HepG2 (cell line): Measurements from ENCODE around the gene SIK3. TPM values are rescaled to one million over a fixed set of nuclear protein-coding genes. Genes with fewer than 3 reads are reported as not detected.

ENCODE experiments used
- ATAC-seq: fragments of 200-7000 bp; cut with Tn5 transposase; 3 replicates; pipeline ENCODE4 v1.9.1; 2020; ENCODE audit warnings: mild to moderate bottlenecking, moderate library complexity
- BruUV-seq: library from RNA; stranded (reverse); fragments of 400-500 nt; replicated peaks from 2 replicates; lab custom pipeline; 2021; lab: Mats Ljungman, UMichigan
- CTCF ChIA-PET: fragments of 300-600 bp; formaldehyde crosslinking; extraction: SDS; loops from one replicate; lab custom pipeline; 2021; ENCODE audit warnings: low total read pairs, inconsistent platforms, low intra/inter-chr PET ratio; lab: Yijun Ruan, JAX
- POLR2A ChIA-PET: fragments of 350-600 bp; sonication (Branson Sonifier 250); formaldehyde crosslinking; loops from one replicate; lab custom pipeline; 2020; ENCODE audit warnings: antibody characterized with exemption, inconsistent platforms; lab: Yijun Ruan, JAX
- DNase-seq: peaks from one replicate; pipeline ENCODE4 v3.0.0-alpha.2; 2015; ENCODE audit warnings: low spot score
- FAIRE-seq: peaks from 3 replicates; lab custom pipeline; 2011; peaks lifted over from hg19 to GRCh38; lab: Jason Lieb, UNC
- H2AFZ ChIP-seq: one replicate; pipeline ENCODE4 v1.6.1; 2011; ENCODE audit warnings: low read length, inconsistent platforms
- H3K27ac ChIP-seq: fragments of 300-600 bp; 3 replicates; pipeline ENCODE4 v1.8.0; 2011; ENCODE audit warnings: mixed run types, mild to moderate bottlenecking, mixed read lengths, low read length, inconsistent platforms; ENCODE audit not compliant: insufficient read depth; ENCODE audit errors: extremely low read length
- H3K27me3 ChIP-seq, 2 experiments: fragments of 200-600 bp in 1 of 2; 2 replicates in 1 of 2; 3 replicates in 1 of 2; pipeline versions ENCODE4 v1.6.0 to v1.8.0; 2011; ENCODE audit warnings: low read length in 2 of 2, mild to moderate bottlenecking in 2 of 2, moderate library complexity in 2 of 2, inconsistent platforms in 1 of 2; ENCODE audit not compliant: insufficient read depth in 2 of 2, control insufficient read depth in 1 of 2
- H3K36me3 ChIP-seq, 2 experiments: fragments of 200-600 bp in 1 of 2; replicated peaks in 1 of 2; 2 replicates in 1 of 2; 3 replicates in 1 of 2; pipeline versions ENCODE4 v1.5.1 to v1.8.0; 2011; ENCODE audit warnings: low read length in 2 of 2, inconsistent platforms in 1 of 2; ENCODE audit not compliant: insufficient read depth in 2 of 2, control insufficient read depth in 1 of 2
- H3K4me1 ChIP-seq: 2 replicates; pipeline ENCODE4 v1.5.1; 2012; ENCODE audit warnings: low read length, inconsistent platforms; ENCODE audit not compliant: insufficient read depth
- H3K4me2 ChIP-seq: 2 replicates; pipeline ENCODE4 v1.6.0; 2011; ENCODE audit warnings: low read depth, low read length, inconsistent platforms
- H3K4me3 ChIP-seq, 3 experiments: fragments of 200-600 bp in 1 of 3; sonication (generic), shearing (Covaris generic) in 1 of 3; replicated peaks in 1 of 3; 2 replicates each; pipeline ENCODE4 v1.5.1; 2011 to 2016; ENCODE audit warnings: low read length in 3 of 3, inconsistent platforms in 2 of 3, low read depth in 2 of 3, mild to moderate bottlenecking in 2 of 3, control low read depth in 1 of 3, mixed read lengths in 1 of 3; ENCODE audit not compliant: insufficient read depth in 1 of 3
- H3K79me2 ChIP-seq: one replicate; pipeline ENCODE4 v1.6.1; 2011; ENCODE audit warnings: low read length, inconsistent platforms; ENCODE audit not compliant: insufficient read depth
- H3K9ac ChIP-seq: 2 replicates; pipeline ENCODE4 v1.6.0; 2011; ENCODE audit warnings: mild to moderate bottlenecking, low read depth, low read length, inconsistent platforms; ENCODE audit not compliant: insufficient read depth
- H3K9me3 ChIP-seq: 2 replicates; pipeline ENCODE4 v1.5.1; 2012; ENCODE audit warnings: mild to moderate bottlenecking, low read length
- H4K20me1 ChIP-seq: 2 replicates; pipeline ENCODE4 v1.6.0; 2011; ENCODE audit warnings: inconsistent platforms, mild to moderate bottlenecking, low read length, moderate library complexity; ENCODE audit not compliant: insufficient read depth
- NCOA2 ChIP-seq: sonication (generic); formaldehyde crosslinking; IDR thresholded peaks from 2 replicates; pipeline ENCODE4 v1.8.0; 2022; ENCODE audit warnings: inconsistent platforms
- ZBTB20 ChIP-seq: sonication (generic); formaldehyde crosslinking; IDR thresholded peaks from 2 replicates; pipeline ENCODE4 v1.8.1; 2023; ENCODE audit warnings: missing genetic modification reagents, low read depth, mild to moderate bottlenecking, borderline replicate concordance
- ZNF282 ChIP-seq: fragments of 450-650 bp; IDR thresholded peaks from 2 replicates; pipeline ENCODE4 v1.6.1; 2018; ENCODE audit not compliant: partially characterized antibody
- ZNF615 ChIP-seq: sonication (generic); formaldehyde crosslinking; IDR thresholded peaks from 2 replicates; pipeline ENCODE4 v1.5.0; 2020; ENCODE audit warnings: mild to moderate bottlenecking, missing genetic modification reagents, borderline replicate concordance
- ZNF737 ChIP-seq: sonication (generic); formaldehyde crosslinking; IDR thresholded peaks from 2 replicates; pipeline ENCODE4 v1.5.0; 2020; ENCODE audit warnings: missing genetic modification reagents, mild to moderate bottlenecking, borderline replicate concordance
- in situ Hi-C: cut with HindIII; loops from 2 replicates; pipeline ENCODE4 v1.10.0; 2017; ENCODE audit warnings: low pct_unique_long_range_greater_than_20kb; ENCODE audit not compliant: extremely low pct_ligation_motif_present
- intact Hi-C: fragments of 100-400 bp; cut with micrococcal nuclease; formaldehyde crosslinking; loops from one replicate; pipeline ENCODE4 v1.10.0; 2022; ENCODE audit not compliant: unreplicated experiment
- polyA plus RNA-seq, 8 experiments: library from polyadenylated mRNA; depleted of rRNA in 3 of 8; stranded (reverse) in 7 of 8; unstranded in 1 of 8; fragments of >200 nt; fragmentation: Illumina TruSeq in 4 of 8; extraction: Trizol in 4 of 8; gene quantifications; 2 replicates each; pipeline versions ENCODE4 v1.2.1 to v1.2.3, GENCODE V29; 2011 to 2016; ENCODE audit warnings: low read depth in 4 of 8, missing spikeins in 1 of 8, mixed read lengths in 1 of 8; ENCODE audit not compliant: insufficient read depth in 1 of 8
- total RNA-seq, 5 experiments: library from RNA; depleted of rRNA; stranded (reverse); fragments of >200 nt; fragmentation: Illumina TruSeq; extraction: Trizol; gene quantifications; 2 replicates each; pipeline ENCODE4 v1.2.3, GENCODE V29; 2016; ENCODE audit warnings: low read depth in 1 of 5
- TF ChIP-seq, protein P1 (sequence below): sonication (generic); formaldehyde crosslinking; IDR thresholded peaks from 2 replicates; pipeline ENCODE4 v1.4.0; 2020; ENCODE audit warnings: missing genetic modification reagents

Gene SIK3
- total and polyA plus RNA-seq, 2 of the 13 experiments (the other 11 are each of a cell fraction or from before 2014, with no cell fraction given) = 5.7 to 9.8 TPM

GRCh38 chr11:117034901-117035300 is 63.3 kb downstream of the SIK3 start:
- H3K27ac ChIP-seq = no peak overlapping the region
- H3K27me3 ChIP-seq = no peaks in the 10 kb centered on the region
- H3K9me3 ChIP-seq = no peaks in the 10 kb centered on the region
- H4K20me1 ChIP-seq = no peaks in the 10 kb centered on the region
- H3K4me1 ChIP-seq = peaks cover 12% of the 10 kb centered on the region; the same call in 1 of the 2 replicates
- intact Hi-C loops = no loop called here
- H2AFZ ChIP-seq = no peak overlapping the region
- no peaks in the 10 kb centered on the region for H3K36me3 ChIP-seq
- in situ Hi-C loops = no loop called here
- FAIRE-seq (no peak), ATAC-seq (no peak), DNase-seq (no peak)
- H3K4me2 ChIP-seq = no peak overlapping the region
- H3K9ac ChIP-seq = no peak overlapping the region
- POLR2A ChIA-PET = no interaction called here
- TF ChIP-seq NCOA2 (CRISPR knock-in tag) (no peak), ZNF282 (no peak), ZNF737 (CRISPR knock-in tag) (no peak), ZBTB20 (CRISPR knock-in tag) (no peak), ZNF615 (CRISPR knock-in tag) (no peak)
- TF ChIP-seq, protein P1, sequence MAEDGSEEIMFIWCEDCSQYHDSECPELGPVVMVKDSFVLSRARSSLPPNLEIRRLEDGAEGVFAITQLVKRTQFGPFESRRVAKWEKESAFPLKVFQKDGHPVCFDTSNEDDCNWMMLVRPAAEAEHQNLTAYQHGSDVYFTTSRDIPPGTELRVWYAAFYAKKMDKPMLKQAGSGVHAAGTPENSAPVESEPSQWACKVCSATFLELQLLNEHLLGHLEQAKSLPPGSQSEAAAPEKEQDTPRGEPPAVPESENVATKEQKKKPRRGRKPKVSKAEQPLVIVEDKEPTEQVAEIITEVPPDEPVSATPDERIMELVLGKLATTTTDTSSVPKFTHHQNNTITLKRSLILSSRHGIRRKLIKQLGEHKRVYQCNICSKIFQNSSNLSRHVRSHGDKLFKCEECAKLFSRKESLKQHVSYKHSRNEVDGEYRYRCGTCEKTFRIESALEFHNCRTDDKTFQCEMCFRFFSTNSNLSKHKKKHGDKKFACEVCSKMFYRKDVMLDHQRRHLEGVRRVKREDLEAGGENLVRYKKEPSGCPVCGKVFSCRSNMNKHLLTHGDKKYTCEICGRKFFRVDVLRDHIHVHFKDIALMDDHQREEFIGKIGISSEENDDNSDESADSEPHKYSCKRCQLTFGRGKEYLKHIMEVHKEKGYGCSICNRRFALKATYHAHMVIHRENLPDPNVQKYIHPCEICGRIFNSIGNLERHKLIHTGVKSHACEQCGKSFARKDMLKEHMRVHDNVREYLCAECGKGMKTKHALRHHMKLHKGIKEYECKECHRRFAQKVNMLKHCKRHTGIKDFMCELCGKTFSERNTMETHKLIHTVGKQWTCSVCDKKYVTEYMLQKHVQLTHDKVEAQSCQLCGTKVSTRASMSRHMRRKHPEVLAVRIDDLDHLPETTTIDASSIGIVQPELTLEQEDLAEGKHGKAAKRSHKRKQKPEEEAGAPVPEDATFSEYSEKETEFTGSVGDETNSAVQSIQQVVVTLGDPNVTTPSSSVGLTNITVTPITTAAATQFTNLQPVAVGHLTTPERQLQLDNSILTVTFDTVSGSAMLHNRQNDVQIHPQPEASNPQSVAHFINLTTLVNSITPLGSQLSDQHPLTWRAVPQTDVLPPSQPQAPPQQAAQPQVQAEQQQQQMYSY (CRISPR knock-in tag) = no peak
- CTCF ChIA-PET = no interaction called here
- BruUV-seq = no TSS peak
- H3K79me2 ChIP-seq = peaks cover 21% of the 10 kb centered on the region
- H3K4me3 ChIP-seq = no peak overlapping the region
